Thyroid gland (tissue), 4 donors: ENCODE data around the gene MYD88. TPM values are rescaled to one million over a fixed set of nuclear protein-coding genes. Genes with fewer than 3 reads are reported as not detected.

Source experiments
- DNase-seq, 2 donors: peaks; one replicate each; pipeline ENCODE4 v3.0.0-alpha.2; 2019
- H3K27ac ChIP-seq, 3 donors: fragments of 200-600 bp; sonication (generic); 1 replicate in 2 of 3; 2 replicates in 1 of 3; pipeline ENCODE4 v1.5.1; 2016 to 2019; ENCODE audit warnings: mild to moderate bottlenecking in 1 of 3, moderate library complexity in 1 of 3
- H3K27me3 ChIP-seq: fragments of 200-600 bp; sonication (generic); one replicate; pipeline ENCODE4 v1.5.1; 2019
- H3K36me3 ChIP-seq, 2 donors: fragments of 200-600 bp; sonication (generic); one replicate each; pipeline ENCODE4 v1.5.1; 2016 to 2019
- H3K4me1 ChIP-seq, 2 donors: fragments of 200-600 bp; sonication (generic); one replicate each; pipeline ENCODE4 v1.5.1; 2017 to 2019
- H3K4me3 ChIP-seq, 3 donors: fragments of 200-600 bp; sonication (generic); replicated peaks in 1 of 3; 1 replicate in 2 of 3; 2 replicates in 1 of 3; pipeline ENCODE4 v1.5.1; 2016; ENCODE audit warnings: mild to moderate bottlenecking in 1 of 3
- H3K9me3 ChIP-seq: fragments of 200-600 bp; sonication (generic); one replicate; pipeline ENCODE4 v1.5.1; 2017
- POLR2A ChIP-seq, 2 donors: fragments of 450-650 bp; IDR thresholded peaks; one replicate each; pipeline ENCODE4 v1.6.1; 2017; ENCODE audit warnings: antibody characterized with exemption in 2 of 2, mild to moderate bottlenecking in 2 of 2, moderate library complexity in 1 of 2
- WGBS, 2 donors: methylation state at CpG; one replicate each; pipeline ENCODE4 v1.1.5; 2017; 5-methylcytosine and 5-hydroxymethylcytosine counted together
- intact Hi-C: fragments of 100-400 bp; cut with DNase I; formaldehyde crosslinking; loops from one replicate; pipeline ENCODE4 v1.15.1; 2023
- total RNA-seq, 4 donors: library from RNA; depleted of rRNA; stranded (reverse); fragments of >200 nt; gene quantifications; one replicate each; pipeline ENCODE4 v1.2.3, GENCODE V29; 2016
- TF ChIP-seq, protein P1 (sequence below), 6 experiments: fragments of 200-600 bp in 3 of 6; fragments of 450-650 bp in 3 of 6; sonication (generic) in 3 of 6; IDR thresholded peaks; one replicate each; pipeline ENCODE4 v1.5.1; 2016 to 2019; ENCODE audit warnings: antibody characterized with exemption in 6 of 6, mild to moderate bottlenecking in 2 of 6, inconsistent platforms in 1 of 6, moderate library complexity in 1 of 6

The MYD88 gene
- total RNA-seq, 4 donors from 2014 or later = 18.0 to 23.8 (median 20.2) TPM

DNA sequence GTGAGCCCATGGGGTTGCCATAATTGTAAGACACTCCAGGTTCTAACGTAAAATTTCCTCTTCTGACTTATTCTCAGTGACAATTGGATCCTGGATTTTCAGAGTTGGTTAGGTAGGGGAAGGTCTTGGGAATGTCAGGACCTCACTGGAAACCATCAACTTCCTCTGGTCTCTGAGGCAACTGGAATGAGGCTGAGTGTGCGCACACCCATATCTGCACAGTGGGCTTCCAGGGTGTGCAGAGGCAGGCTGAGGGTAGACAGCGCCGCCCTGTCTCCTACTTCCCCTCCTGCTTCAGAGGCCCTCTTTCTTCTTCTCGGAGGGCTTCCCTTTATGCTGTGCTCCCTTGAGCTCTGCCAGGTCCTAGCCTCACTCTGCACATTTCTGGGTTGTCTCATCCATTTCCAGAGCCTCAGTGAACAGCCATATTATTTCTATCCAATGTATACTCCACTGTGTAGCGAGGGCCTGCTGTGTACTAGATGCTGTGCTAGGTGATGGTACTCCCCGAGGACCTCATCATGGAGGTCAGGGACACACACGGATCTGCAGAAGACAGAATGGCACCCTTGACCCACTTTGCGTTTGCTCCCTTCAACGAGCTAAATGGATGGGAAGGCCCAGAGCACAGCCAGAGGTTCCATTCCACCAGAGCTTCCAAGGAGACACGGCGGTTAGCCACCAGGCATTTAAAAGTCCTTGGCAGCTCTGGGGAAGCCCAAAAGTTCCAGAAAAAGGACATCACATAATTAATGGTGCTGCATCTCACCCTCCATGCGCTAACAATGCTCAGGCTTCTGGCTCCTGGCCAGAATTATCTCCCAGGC lies 19.8 kb upstream of the MYD88 start:
- DNase-seq = no peak
- H3K27ac ChIP-seq = no peak overlapping the region
- intact Hi-C loops = no loop called here

DNA sequence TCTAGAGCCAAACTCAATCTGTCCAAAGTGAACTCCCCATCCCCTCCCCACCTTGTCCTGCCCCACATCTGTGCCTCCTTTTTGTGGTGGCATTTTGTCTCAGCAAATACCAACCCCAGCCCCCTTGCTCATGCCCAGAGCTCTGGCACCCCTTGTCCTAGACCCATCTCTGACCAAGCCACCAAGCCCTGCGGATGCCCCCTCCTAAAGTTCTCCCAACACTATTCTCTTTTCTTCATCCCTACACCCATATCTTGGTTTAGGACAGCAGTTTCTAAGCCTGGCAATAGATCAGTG lies 19.3 kb upstream of the MYD88 start:
- H3K9me3 ChIP-seq = no peaks in the 10 kb centered on the region
- WGBS, 2 donors = 97 to 100% methylated on average over 1 of the region's 1 CpG
- H3K4me3 ChIP-seq = no peak overlapping the region
- peaks cover 26 to 28% of the 10 kb centered on the region in 2 donors for H3K36me3 ChIP-seq
- H3K27ac ChIP-seq = no peak overlapping the region
- no peak for DNase-seq
- TF ChIP-seq POLR2A (IDR thresholded peaks at IDR 0.05) = no peak
- TF ChIP-seq, protein P1, sequence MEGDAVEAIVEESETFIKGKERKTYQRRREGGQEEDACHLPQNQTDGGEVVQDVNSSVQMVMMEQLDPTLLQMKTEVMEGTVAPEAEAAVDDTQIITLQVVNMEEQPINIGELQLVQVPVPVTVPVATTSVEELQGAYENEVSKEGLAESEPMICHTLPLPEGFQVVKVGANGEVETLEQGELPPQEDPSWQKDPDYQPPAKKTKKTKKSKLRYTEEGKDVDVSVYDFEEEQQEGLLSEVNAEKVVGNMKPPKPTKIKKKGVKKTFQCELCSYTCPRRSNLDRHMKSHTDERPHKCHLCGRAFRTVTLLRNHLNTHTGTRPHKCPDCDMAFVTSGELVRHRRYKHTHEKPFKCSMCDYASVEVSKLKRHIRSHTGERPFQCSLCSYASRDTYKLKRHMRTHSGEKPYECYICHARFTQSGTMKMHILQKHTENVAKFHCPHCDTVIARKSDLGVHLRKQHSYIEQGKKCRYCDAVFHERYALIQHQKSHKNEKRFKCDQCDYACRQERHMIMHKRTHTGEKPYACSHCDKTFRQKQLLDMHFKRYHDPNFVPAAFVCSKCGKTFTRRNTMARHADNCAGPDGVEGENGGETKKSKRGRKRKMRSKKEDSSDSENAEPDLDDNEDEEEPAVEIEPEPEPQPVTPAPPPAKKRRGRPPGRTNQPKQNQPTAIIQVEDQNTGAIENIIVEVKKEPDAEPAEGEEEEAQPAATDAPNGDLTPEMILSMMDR (IDR thresholded peaks at IDR 0.05) = no peak
- H3K27me3 ChIP-seq = no peaks in the 10 kb centered on the region
- no peaks in the 10 kb centered on the region for H3K4me1 ChIP-seq
- intact Hi-C loops = no loop called here

More for the DNA sequence above, 19.8 kb upstream of the MYD88 start:
- no peaks in the 10 kb centered on the region for H3K4me1 ChIP-seq
- peaks cover 22 to 24% of the 10 kb centered on the region in 2 donors for H3K36me3 ChIP-seq
- 88 to 90% methylated on average over 13 of the region's 13 CpGs for WGBS, 2 donors
- no peaks in the 10 kb centered on the region for H3K9me3 ChIP-seq
- H3K27me3 ChIP-seq = no peaks in the 10 kb centered on the region
- H3K4me3 ChIP-seq = no peak overlapping the region
- TF ChIP-seq POLR2A (IDR thresholded peaks at IDR 0.05) = no peak
- TF ChIP-seq, protein P1 (IDR thresholded peaks at IDR 0.05) = no peak

DNA sequence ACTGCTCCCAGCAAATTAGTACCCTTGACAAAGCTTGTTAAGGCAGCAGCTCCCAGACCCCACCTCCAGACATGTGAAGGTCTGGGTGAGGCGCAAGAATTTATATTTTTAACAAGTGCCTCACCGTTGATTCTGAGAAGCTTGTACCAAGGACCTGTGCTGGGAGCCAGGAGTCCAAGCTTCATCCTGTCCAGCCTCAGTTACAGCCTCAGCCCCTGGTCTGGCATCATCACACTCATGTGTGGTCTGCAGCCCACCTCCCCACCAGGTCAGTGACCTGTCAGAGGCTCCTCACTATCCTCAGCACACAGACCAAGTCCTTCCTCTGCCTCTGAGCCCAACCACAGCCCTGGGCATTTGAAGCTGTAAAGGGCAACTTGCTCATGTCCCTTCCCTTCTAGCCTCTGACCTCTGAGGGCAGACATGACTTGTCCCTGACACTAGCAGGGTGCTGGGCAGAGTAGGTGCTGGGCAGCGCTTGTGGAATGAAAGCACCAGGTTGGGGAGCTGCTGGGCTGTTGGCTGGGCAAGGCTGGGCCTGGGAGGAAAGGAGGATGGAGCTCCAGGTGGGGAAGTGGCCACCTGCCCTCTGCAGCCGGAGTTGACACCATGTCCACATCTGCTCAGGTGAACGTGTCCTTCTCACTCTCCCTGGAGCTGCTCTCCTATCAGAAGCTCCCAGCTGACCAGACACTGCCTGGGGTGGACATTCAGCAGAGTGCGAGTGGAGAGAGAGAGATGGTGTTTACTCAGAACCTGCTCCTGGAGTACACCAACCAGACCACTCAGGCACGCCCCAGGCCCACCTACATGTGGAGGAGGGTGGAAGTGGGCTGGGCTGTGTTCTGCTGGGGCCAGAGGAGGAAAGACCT lies 18.4 kb upstream of the MYD88 start:
- peak; percentile 35 to 42 for DNase-seq
- Histone ChIP-seq H3K27me3 (no peaks in the 10 kb centered on the region), H3K4me1 (no peaks in the 10 kb centered on the region), H3K27ac (no peak overlapping the region), H3K36me3 (peaks cover 35 to 37% of the 10 kb centered on the region in 2 donors), H3K4me3 (no peak overlapping the region), H3K9me3 (no peaks in the 10 kb centered on the region)
- intact Hi-C loops = loop anchor here (10.0 kb wide), 1 partner anchor 355 kb away; no protein-coding TSS in a partner anchor
- TF ChIP-seq, protein P1 (IDR thresholded peaks at IDR 0.05) = no peak
- no peak for TF ChIP-seq POLR2A (IDR thresholded peaks at IDR 0.05)
- 76 to 92% methylated on average over 5 to 6 of the region's 7 CpGs for WGBS, 2 donors

DNA sequence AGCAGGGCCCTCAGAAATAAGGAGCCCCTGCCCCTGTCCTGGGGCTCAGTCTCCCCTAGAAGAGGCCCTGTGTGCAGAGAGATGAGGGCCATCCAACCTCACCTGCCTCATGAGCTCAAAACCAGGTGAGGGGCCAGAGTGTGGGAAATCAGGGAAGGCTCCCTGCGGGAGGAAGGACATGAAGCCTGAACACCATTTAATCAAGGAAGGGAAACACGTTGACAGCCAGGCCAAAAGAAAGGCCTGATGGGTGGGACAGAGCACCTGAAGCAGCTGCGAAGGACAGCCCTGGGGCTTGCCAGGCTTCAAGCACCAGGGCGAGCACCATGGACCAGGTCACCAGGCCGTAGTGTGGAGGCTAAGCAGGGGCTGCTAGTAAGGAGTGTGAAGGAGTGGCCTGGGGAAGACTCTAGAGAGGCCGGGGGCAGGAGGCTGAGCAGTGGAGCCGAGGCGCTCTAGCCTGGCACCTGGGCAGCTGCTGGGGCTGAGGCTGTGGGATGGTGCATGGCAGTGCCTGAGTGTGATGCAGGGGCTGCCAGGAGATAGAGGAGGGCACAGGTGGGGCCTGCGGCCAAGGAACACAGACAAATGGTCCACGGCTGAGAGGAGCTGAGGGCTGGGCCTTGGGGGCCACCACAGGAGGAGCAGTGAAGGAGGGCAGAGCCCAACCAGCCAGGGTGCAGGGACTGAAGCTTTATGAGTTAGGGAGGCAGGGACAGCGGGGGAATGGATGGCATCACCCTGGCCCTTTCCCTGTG lies 17.6 kb upstream of the MYD88 start:
- DNase-seq = no peak
- no peak overlapping the region for H3K27ac ChIP-seq
- H3K4me1 ChIP-seq = no peaks in the 10 kb centered on the region
- TF ChIP-seq, protein P1 (IDR thresholded peaks at IDR 0.05) = no peak
- no peak for TF ChIP-seq POLR2A (IDR thresholded peaks at IDR 0.05)
- no peaks in the 10 kb centered on the region for H3K9me3 ChIP-seq
- H3K36me3 ChIP-seq = peaks cover 43 to 45% of the 10 kb centered on the region in 2 donors
- H3K4me3 ChIP-seq = no peak overlapping the region
- no peaks in the 10 kb centered on the region for H3K27me3 ChIP-seq
- WGBS, 2 donors = 88 to 90% methylated on average over 11 of the region's 11 CpGs
- intact Hi-C loops = loop anchor here (10.0 kb wide), 1 partner anchor 354 kb away; no protein-coding TSS in a partner anchor
